ENCODE data around the gene SYT1. TPM values are rescaled to one million over a fixed set of nuclear protein-coding genes. Genes with fewer than 3 reads are reported as not detected.
A peak's percentile ranks its signal among the peaks of the same experiment; 100 is the strongest.
"Not testable (repeated sequence)": the region's sequence is repeated elsewhere in the genome, so short reads cannot be mapped to it uniquely, and the experiment has no call there.

SYT1 gene
- total RNA-seq (2014; rRNA removed; shearing (Covaris generic)), result 12.9 and 14.5 TPM in 2 replicates
- polyA plus RNA-seq (2014; cell fraction: nucleus; rRNA removed), result 3.1 and 10.1 TPM in 2 replicates

DNA sequence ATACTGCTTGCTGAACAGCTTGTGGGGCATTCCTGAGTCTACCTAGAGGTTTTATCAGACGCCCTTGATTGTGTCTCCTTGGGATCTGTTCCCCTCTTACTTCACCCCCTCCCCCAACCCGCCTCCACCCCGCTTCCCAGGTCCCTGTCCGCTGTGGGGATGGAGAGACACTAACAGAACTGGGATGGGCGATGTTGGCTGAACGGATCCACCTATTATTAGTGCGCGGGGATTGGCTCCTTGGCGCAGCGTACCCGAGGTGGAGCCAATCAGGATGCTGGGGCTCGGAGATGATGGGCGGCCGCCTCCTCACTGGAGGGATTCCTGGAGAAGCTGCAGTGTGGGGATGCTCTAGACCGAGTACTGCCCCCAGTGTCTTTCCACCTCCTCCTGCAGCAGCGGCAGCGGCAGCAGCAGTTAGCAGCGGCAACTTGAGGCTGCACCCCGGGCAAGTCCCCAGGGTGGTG, at the start of gene SYT1:
Gene SYT1 (plus strand): TSS at position 372 of the 467 bp plus-strand sequence.
- DNase-seq (ENCODE audit: extremely low read depth, low read depth), result peak; percentile 90

DNA sequence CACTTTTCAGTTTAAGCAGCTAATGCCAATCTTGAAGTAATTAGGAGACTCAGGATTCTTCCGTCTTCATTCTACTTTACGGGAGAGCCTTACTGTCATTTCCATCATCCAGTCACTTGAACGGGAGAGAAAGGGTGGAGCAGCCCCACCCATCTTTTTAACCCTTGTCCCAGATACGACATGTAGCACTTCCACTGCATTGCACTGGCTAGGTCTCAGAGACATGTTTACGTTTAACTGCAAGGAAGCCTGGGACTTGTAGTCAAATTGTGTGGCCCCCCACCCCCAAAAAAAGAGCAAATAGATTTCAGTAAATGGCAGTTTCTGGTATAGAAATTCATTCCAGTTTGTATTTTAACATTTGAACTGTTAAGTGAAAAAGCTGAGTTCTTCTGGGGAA, 46.1 kb upstream of the SYT1 start:
- no peak for DNase-seq (ENCODE audit: extremely low read depth, low read depth)

DNA sequence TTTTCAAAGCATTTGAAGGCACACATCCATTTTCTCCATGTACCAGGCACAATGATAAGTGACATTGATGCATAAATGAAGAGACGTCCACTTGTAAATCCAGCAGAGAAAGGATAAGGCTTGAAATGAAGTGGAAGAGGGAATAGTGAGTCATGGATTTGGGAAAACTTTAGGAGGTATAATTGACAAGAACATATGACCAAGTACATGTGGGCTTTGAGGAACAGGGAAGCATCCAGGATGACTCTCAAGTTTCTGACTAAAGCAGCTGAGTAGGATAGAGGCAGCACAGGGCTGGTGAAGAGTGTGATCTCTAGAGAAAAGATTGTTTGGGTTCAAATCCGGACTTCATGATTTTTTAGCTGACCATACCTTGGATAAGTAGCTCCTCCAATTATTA, 43.6 kb upstream of the SYT1 start:
- no peak for DNase-seq (ENCODE audit: extremely low read depth, low read depth)

DNA sequence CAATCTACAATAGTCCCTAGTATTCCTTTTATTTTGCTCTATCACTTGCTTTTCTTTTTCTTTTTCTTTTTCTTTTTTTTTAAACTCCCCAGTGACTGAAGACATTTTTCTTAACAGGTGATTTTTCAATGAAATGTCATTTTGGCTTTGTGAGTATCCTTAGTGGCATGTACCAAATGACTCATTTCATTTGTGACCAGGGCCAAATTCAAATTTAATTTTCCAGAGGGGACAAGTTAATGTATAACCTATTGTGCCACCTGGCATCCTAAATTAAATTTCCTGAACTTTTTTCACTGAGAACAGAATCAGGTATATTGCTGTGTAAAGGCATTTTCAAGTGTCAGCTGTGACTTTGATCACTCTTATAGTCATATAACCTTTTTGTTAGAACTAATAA, 39.7 kb upstream of the SYT1 start:
- no peak for DNase-seq (ENCODE audit: extremely low read depth, low read depth)

DNA sequence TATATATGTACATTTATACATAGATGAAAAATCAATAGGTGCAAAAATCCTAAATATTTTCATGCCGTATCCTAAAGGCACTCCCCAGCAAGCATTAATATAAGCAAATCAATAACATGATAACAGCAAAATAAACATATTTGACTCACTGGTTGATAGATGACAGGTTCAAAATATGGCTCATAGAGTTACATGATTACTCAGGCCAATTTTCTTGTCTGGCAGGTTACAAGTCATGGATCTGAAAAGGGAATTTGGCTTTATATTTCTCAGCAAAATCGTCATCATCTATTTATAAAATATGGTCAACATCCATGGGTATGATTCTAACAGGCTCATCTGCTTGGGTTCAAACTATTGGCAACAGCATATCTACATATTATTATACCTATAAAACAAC, 34.9 kb upstream of the SYT1 start:
- no peak for DNase-seq (ENCODE audit: extremely low read depth, low read depth)

DNA sequence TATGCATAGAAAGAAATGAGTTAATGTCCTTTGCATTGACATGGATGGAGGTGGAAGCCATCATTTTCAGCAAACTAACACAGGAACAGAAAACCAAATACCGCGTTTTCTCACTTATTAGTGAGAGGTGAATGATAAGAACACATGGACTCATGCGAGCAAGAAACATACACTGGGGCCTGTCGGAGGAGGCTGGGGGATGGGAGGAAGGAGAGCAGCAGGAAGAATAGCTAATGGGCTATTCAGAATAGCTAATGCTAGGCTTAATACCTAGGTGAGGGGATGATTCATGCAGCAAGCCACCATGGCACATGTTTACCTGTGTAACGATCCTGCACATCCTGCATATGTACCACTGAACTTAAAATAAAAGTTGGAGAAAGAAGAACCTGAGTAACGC, 29.1 kb upstream of the SYT1 start:
- no peak for DNase-seq (ENCODE audit: extremely low read depth, low read depth)

DNA sequence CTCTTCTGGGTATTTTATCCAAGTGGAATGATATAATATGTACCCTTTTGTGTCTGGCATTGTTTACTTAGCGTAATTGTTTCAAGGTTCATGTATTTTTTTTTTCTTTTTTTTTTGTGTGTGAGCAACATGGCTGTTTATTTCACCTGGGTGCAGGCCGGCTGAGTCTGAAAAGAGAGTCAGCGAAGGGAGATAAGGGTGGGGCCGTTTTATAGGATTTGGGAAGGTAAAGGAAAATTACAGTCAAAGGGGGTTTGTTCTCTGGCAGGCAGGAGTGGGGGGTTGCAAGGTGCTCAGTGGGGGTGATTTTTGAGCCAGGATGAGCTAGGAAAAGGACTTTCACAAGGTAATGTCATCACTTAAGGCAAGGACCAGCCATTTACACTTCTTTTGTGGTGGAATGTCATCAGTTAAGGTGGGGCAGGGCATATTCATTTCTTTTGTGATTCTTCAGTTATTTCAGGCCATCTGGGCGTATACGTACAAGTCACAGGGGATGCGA, 24.0 kb upstream of the SYT1 start:
- DNase-seq (ENCODE audit: extremely low read depth, low read depth), result not testable (repeated sequence)

DNA sequence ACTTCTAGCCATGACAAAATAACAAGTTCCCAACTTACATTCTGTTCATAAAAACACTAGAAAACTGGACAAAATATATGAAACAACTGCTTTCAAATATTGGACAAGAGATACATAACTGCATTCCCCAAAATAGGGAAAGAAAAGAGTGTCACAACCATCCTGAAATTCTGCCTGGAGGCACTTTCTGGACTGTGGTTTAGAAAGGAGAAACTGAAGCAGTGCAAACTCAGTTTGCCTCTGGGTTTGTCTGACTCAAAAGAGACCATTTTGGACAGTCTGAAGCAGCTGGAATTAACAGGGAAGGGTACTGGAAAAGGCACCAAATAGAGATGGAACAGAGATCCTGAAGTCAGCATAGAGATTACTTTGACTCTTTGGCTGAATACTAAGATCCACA, 11.3 kb upstream of the SYT1 start:
- no peak for DNase-seq (ENCODE audit: extremely low read depth, low read depth)

DNA sequence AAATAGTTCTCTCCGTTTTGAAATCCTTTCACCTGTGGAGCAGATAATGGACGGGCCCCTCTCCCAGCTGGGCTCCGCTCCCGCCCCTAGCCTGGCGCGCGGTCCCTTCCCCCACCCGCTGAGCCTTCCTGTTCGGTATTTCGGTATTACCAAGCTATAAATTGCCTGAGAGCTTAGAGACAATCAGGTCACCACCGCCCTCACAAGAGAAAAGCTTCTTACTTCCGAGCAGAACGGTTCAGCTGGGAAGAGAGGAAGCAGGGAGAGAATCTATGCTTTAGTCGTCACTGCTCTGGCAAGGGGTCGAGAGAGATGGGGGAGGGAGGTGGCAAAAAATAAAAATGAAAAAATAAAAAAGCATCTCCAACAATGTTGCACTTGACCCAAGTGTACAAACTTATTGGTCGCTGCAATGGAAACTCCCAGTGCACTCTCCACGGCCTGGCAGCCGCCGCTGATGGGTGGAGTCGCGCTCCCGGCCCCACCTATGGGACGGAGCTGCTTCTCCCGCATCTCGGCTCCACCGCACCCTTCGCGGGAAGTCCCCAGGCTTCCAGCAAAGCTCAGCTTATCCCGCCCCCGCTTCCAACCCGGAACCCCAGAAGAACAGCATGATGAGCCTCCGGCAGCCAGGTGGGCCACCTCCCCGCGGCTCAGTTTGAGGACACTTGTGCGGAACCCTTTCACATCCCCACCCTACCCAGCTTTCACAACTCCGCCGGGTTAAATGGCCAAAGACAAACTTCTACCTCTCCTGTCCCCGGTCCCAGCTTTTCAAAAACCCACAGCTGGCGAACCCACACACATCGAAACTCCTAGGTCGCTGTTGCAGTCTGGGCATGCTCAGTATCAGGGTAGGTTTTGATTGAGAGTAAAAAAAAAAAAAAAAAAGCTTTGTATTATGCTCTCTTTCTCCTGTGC, 832 bp upstream of the SYT1 start:
- peak; percentile 39 for DNase-seq (ENCODE audit: extremely low read depth, low read depth)

DNA sequence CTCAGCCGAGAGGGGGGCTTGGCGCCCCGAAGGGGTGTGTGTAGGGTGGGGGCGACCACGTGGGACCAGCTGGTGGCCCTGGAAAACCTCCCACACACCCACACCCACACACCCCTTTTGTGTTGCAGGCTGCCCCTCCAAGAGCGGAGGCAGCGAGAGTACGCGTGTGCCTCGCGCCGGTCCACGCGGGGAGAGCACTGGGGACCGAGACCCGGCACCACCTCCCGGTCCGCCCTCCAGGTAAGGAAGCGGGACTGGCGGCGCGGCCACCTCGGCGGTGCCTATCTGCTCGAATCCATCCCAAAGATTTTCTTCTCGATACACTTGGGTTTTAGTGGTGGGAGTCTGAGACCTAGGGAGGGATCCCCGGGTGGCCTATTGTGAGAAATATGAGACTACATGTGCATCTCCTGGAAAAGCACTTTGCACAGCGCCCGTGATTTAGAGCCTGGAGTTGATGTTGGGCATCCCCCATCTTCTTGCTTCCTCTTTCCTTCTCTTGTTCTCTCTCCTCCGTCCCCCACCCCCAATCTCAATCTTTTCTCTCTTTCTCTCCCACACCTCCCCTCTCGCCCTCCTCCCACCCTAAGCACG, 393 bp downstream of the SYT1 start:
- no peak for DNase-seq (ENCODE audit: extremely low read depth, low read depth)

DNA sequence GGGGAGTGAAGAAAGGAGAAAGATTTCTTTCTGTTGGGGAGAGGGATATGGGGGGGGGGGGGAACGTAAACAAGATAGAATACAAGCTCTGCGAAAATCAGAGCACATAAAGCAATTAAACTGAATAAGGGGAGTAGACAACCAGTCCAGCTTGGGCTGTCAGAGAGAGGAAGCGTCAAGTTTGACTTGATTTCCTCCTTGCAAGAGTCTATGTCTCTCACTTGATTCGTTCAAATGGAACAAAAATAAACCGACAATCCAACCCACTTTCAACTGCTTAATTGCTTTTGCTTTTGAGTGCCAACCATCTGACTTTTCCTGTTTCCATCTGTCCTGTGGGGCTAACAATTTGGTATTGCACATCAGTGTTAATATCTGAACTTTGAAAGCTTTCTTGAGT, 942 bp downstream of the SYT1 start:
- no peak for DNase-seq (ENCODE audit: extremely low read depth, low read depth)

DNA sequence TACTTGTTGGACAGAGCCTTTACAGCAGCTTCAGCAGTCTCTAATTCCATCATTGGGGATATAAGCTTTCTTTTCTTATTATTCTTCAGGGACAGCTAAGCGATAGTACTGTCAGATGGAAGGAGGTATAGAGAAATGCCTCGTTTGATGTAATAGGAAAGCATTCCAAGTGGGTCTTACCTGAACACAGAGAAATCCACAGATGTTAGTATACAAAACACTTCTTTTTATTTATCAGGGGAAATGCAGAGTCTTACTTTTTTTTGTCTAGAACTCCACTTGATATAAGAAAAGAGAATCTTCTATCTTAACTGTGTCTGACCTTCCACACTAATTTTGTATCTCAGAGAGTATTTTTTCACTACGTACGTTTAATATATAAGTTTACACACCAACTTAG, 1.9 kb downstream of the SYT1 start:
- DNase-seq (ENCODE audit: extremely low read depth, low read depth), result no peak

DNA sequence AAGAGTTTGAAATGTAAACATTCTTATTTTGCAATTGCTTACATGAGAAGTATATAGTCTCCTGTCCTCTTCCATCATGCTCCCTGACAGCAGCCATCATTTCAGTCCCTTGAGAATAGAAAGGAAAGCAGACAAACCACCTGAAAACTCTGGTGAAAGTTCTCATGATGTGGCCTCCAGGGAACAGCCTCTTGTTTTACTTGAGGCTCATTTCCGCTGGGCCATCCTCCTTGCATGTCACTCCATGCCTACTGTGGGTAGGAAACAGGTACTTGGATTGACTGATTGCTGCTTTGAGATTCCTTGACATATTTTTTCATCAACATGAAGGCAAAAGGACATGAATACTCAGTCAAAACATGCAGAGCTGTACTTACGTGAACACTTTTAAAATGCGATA, 6.0 kb downstream of the SYT1 start:
- DNase-seq (ENCODE audit: extremely low read depth, low read depth), result no peak

DNA sequence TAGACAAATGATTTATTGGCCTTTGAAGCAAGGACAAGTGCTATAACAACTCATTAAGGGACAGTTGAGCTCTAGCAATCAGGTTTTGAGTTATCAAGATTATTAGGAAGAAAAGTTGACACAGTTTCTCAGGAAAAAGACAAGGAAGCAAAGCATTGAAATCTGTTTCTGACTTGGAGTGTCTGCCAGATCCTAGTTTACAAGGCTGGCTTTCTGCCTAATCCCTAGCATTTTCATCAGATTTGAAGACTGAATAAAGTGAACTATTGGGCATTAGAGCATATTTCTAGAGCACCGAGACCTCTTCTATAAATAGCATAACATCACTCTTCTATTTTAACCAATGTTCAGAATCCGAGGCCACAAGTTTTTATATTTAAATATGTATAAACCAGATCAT, 7.0 kb downstream of the SYT1 start:
- DNase-seq (ENCODE audit: extremely low read depth, low read depth), result no peak

DNA sequence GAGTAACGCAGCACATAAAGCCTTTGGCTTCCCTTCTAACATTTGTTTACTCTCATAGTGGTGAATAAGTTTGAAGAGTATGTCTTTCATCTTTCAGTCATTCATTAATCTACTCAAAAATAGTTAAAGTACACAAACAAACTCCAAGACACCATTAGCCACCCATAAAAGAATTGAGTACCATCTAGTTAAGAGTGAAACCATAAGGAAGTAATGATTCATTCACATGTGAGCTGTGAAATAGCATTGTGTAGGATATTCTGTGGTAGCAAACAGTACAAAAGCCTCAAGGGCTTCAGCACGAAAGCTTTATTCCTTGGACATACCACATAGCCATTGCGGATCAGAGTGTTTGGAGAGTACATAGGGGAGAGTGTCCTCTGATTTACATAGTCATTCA, 13.9 kb downstream of the SYT1 start:
- no peak for DNase-seq (ENCODE audit: extremely low read depth, low read depth)

DNA sequence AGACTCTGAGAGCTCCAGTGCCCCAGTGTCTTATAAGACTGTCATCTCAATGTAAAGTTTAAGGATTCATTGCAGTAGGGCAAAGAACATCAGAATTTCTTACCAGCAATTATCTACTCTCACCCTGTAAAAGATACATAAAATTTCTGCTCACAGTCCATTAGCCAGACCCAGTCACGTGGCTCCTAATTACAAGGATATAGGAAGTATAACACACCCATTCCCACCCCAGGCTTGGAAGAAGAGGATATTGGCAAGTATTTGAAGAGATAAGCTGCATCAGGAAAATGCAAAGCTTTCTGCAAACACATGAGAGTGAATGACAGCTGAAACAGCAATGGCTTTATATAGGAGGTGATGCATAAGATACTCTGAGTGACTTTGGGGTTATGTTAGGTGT, 14.3 kb downstream of the SYT1 start:
- no peak for DNase-seq (ENCODE audit: extremely low read depth, low read depth)

DNA sequence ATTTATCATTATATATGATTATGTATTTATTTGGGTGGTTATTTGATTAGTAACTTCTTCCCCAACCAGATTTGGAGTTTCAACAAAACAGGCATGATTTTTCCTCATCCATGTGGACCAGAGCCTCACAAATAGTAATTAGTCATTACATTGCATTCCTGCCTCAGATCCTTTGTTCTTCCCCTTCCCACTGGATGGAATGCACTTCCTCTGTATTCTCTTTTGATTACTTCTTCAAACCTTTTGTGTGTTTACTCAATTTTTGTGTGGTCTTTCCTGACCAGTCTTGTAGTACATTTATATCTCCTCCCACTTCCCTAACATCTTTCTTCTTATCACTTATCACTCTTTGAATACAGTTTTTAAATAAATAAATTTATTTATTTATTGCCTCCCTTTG, 15.5 kb downstream of the SYT1 start:
- no peak for DNase-seq (ENCODE audit: extremely low read depth, low read depth)

DNA sequence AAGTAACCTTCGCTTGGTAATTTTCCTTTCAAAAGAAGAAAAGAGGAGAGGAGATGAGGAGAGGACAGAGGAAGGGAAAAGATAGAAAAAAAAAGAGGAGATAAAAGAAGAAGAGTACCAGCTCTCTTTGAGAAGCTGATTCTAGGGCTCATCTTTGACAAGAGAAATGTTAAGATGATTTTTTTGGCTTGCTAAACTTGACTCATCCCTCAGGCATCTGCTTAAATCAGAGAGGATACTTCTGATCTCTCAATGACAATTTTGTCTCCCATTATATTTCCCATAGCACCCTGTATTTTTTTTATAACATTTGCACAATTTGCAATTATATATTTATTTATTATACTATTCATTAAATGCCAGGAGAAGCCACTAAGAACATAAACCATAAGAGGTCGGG, 17.1 kb downstream of the SYT1 start:
- DNase-seq (ENCODE audit: extremely low read depth, low read depth), result no peak

DNA sequence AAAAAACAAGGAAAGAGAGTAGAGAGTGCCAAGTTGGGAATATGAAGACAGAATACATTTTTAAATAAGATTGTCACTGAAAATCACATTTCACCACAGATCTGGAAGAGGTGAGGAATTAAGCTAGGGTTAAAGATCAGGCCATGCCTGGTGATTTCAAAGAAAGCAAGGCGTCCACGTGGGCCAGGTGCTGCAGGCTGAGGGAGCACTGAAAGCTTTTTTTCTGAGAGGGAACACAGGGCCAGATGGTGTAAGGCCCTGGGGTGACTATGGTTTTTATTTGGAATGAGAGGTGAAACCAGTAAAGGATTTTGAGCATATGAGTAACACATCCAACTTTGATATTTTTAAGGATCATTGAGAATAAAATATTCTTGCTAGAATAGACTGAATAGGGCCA, 20.9 kb downstream of the SYT1 start:
- no peak for DNase-seq (ENCODE audit: extremely low read depth, low read depth)

DNA sequence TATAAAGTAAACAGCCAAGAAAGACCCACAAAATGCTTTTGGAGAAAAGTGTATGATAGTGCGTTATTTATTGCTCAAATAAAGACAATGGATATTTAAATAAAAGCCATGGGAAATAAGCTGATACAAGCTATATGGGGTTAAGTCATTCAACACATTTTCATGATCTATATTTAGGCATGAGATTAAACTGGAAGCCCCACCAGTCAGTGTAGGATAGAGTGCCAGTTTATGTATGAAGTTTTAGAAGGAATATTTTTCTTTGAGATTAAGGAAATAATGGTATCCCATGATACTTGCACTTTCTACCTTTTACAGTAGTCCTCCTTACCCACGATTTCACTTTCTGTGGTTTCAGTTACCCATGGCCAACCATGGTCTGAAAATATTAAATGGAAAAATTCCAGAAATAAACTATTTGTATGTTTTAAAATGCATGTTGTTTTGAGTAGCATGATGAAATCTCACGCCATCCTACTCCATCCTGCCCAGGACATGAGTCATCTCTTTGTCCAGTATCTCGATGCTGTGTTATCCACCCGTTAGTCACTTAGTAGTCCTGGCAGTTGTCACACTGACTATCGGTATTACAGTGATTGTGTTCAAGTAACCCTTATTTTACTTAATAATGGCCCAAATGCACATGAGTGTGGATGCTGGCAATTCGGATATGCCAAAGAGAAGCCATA, 22.3 kb downstream of the SYT1 start:
- DNase-seq (ENCODE audit: extremely low read depth, low read depth), result peak; percentile 92

DNA sequence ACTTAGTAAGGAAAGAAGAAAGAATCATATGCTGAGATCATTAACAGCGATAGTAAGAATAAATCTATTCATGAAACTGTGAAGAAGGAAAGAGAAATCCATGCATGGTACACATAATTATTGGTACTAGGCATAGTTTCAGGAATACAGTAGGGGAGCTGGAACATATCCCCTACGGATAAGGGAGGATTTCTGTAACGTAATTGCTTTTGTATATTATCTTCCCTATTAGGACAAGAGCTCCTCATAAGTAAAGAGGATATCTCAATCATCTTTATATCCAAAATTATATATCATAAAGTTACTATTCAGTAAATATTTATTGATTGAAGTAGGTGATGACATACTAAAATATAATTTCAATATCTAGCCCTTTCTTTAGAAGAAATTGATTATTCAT, 22.9 kb downstream of the SYT1 start:
- DNase-seq (ENCODE audit: extremely low read depth, low read depth), result peak; percentile 13

All from NCI-H460 (cell line).